ENCODE data around the gene LCN12.

The LCN12 gene, protein sequence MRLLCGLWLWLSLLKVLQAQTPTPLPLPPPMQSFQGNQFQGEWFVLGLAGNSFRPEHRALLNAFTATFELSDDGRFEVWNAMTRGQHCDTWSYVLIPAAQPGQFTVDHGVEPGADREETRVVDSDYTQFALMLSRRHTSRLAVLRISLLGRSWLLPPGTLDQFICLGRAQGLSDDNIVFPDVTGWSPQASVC

DNA sequence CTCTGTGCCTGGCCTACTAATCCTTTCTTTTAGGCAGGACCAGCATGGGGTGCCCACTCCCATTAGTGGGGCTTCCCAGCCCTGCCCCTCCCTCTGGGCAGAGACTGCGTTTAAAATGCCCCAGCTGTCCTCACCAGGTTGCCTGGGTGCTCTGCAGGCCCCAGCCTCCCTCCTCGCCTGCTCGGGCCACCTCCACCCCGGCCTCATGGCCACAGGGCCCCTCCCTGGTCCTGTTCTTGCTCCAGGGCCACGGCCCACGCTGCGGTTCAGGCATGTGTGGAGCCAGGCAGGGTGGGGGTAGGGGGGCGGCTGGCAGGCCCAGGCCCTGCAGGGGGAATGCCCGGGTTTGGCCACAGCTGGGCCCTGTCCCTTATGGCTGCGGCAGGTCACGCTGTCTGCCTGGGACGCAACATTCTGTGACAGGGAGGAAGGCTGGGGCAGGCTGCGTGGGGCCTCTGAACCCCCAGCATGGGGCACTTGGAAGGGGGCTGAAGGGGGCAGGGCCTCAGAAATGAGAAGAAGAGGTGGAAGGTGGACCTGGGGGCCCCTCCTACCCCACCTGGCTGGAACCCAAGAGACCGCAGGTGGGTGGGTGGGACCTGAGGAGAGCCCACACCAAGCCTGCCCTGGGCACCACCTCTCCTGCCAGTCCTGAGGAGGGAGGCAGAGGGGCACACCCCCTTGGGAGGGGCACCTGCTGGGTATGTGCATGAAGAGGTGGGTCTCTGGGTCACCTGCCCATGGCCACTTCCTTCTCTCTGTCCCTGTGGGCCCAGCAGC lies at the start of gene LCN12:
Gene LCN12, plus strand, starts transcription at position 733 of the 780 bp plus-strand sequence. CDS start 55 bp downstream, outside the sequence.
- DNase-seq (ENCODE audit: low read depth) = no peak
- TF ChIP-seq, protein P1, sequence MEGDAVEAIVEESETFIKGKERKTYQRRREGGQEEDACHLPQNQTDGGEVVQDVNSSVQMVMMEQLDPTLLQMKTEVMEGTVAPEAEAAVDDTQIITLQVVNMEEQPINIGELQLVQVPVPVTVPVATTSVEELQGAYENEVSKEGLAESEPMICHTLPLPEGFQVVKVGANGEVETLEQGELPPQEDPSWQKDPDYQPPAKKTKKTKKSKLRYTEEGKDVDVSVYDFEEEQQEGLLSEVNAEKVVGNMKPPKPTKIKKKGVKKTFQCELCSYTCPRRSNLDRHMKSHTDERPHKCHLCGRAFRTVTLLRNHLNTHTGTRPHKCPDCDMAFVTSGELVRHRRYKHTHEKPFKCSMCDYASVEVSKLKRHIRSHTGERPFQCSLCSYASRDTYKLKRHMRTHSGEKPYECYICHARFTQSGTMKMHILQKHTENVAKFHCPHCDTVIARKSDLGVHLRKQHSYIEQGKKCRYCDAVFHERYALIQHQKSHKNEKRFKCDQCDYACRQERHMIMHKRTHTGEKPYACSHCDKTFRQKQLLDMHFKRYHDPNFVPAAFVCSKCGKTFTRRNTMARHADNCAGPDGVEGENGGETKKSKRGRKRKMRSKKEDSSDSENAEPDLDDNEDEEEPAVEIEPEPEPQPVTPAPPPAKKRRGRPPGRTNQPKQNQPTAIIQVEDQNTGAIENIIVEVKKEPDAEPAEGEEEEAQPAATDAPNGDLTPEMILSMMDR (IDR thresholded peaks at IDR 0.05; ENCODE audit: control insufficient read depth, extremely low read depth, insufficient read depth) = no peak
- no peak within 1 kb of the TSS for H3K4me3 ChIP-seq (ENCODE audit: low read depth, low read length)

DNA sequence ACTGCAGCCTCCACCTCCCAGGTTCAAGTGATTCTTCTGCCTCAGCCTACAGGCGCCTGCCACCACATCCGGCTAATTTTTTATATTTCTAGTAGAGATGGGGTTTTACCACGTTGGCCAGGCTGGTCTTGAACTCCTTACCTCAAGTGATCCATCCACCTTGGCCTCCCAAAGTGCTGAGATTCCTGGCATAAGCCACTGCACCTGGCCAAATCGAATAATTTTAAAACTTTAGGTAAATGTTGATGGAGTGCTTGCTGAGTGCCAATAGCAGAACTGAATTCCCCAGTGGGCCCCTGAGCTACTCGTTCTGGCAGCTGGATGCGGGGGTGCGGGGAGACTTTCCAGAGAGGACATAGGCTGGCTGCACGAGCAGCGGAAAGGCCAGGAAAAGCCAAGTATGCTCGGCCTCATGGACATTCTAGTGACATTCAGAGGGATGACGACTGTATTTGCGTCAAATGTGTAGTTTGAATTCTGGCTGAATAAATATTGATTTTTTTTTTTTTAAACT lies 49.0 kb upstream of the LCN12 start:
- TF ChIP-seq, protein P1 (IDR thresholded peaks at IDR 0.05; ENCODE audit: control insufficient read depth, extremely low read depth, insufficient read depth) = no peak
- no peak for DNase-seq (ENCODE audit: low read depth)
- H3K4me3 ChIP-seq (ENCODE audit: low read depth, low read length) = no peak overlapping the region

DNA sequence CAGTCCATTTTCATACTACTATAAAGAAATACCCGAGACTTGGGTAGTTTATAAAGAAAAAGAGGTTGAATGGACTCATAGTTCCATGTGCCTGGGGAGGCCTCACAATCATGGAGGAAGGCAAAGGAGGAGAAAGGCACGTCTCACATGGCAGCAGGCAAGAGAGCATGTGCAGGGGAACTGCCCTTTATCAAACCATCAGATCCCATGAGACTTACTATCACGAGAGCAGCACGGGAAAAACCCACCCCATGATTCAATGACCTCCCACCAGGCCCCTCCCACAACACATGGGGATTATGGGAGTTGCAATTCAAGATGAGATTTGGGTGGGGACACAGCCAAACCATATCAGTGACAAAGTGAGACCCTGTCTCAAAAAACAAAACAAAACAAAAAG lies 45.8 kb upstream of the LCN12 start:
- H3K4me3 ChIP-seq (ENCODE audit: low read depth, low read length) = no peak overlapping the region
- DNase-seq (ENCODE audit: low read depth) = no peak
- TF ChIP-seq, protein P1 (IDR thresholded peaks at IDR 0.05; ENCODE audit: control insufficient read depth, extremely low read depth, insufficient read depth) = no peak

DNA sequence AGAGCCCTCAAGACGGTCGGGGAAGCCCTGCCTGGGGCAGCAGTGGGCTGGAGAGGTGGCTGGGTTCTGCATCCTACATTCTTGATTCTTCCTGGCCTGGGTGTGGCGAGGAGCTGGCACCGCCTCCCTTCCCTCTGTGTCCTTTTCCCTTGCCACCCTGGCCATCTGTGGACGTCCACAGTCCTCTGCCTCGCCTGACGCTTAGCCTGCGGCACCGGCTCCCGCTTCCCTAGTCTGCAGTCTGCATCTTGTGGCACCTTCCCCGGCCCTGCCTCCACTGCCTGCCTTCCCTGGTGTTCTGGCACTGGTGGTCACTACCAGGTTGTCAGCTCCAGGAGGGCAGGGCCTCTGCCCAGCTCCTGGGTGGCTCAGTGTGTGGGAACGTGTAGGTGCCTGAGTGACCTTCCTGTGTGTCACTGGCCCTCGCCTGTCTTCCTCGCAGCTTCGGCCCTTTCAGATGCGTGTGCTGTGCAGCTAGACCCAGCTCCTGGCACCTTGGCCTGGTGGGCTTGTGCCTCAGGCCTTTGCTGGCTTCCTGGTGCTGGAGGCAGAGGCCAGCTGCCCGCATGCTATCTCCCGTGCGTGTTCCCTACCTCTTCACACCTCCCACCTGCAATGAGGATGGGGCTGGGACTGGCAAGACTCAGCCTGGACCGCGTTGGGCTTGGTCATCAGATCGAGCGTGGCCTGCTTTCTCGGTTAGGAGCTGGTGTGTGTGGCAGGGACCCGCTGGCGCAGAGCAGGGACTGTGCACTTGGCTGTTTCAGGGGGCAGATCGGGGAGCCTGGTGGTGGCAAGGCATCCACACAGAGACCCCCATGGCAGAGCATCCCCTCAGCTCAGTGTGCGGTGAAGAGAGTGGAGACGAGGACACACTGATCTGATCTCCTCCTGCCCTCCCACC lies 44.8 kb upstream of the LCN12 start:
- DNase-seq (ENCODE audit: low read depth) = no peak
- H3K4me3 ChIP-seq (ENCODE audit: low read depth, low read length) = no peak overlapping the region
- TF ChIP-seq, protein P1 (IDR thresholded peaks at IDR 0.05; ENCODE audit: control insufficient read depth, extremely low read depth, insufficient read depth) = no peak

DNA sequence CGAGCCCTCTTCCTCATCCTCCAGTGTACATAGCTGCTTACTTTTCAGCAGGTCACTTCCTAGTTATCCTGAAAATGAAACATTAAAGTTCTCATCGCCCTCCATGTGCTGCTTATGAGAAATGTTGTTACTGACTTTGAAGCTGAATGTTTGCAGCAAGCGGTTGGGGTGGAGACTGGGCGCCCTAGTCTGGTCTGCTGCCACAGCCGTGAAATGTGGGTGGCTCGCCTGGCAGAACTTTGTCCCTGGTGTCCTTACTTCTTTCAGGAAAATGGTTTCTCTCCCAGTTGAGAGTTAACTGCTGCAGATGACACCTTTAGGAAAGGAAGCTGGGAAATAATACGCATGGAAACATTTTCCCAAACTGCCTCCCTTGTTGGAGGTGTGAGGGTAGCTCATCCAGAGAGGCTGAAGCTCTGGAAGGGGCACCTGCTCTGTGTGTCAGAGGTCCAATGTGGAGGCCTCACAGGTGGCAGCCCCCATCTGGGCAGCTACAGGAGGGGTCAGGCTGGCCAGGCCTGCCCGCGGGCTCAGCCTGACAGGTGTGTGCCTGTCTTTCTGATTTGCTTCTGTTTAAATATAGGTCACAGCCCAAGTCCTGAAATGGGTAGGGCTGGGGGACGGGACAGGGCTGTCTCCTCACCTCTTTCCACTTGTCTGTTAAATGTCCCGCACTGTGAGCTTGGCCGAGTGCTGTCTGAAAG lies 41.7 kb upstream of the LCN12 start:
- TF ChIP-seq, protein P1 (IDR thresholded peaks at IDR 0.05; ENCODE audit: control insufficient read depth, extremely low read depth, insufficient read depth) = no peak
- no peak for DNase-seq (ENCODE audit: low read depth)
- no peak overlapping the region for H3K4me3 ChIP-seq (ENCODE audit: low read depth, low read length)

DNA sequence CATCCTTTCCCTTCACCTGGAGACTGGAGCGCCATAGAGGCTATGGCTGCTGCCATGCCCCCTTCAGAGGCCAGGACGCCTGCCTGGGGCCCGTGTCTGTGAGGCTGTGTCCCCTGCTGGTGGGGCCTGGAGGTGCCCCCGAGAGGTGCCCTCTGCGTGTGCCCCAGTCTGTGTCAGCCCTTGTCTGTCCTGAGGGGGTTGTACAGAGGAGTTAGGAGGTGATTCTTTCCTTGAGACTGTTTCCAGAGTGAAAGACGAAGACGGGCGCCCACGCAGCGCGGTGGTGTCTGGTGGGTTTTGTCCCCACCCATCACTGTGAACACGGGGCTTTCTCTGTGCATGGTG lies 41.2 kb upstream of the LCN12 start:
- TF ChIP-seq, protein P1 (IDR thresholded peaks at IDR 0.05; ENCODE audit: control insufficient read depth, extremely low read depth, insufficient read depth) = no peak
- no peak overlapping the region for H3K4me3 ChIP-seq (ENCODE audit: low read depth, low read length)
- DNase-seq (ENCODE audit: low read depth) = no peak
